Activated T-cell treated with anti-CD3 and anti-CD28 coated beads, Interleukin-2, amount 50 U/mL, for 72 hours (primary cell): ENCODE data around the gene WDR48. TPM values are rescaled to one million over a fixed set of nuclear protein-coding genes. Genes with fewer than 3 reads are reported as not detected.
"Not testable (repeated sequence)": the region's sequence is repeated elsewhere in the genome, so short reads cannot be mapped to it uniquely, and the experiment has no call there.

ENCODE experiments used
- ATAC-seq, 2 donors: fragments of 150-1000 bp; cut with Tn5 transposase; replicated peaks in 1 of 2; 2 replicates each; pipeline ENCODE4 v1.10.0; 2021; ENCODE audit warnings: moderate library complexity in 2 of 2, mild to moderate bottlenecking in 1 of 2
- DNase-seq, 2 donors: peaks; one replicate each; pipeline ENCODE4 v3.0.0; 2021 to 2022; ENCODE audit warnings: mixed read lengths in 1 of 2
- H3K27ac Mint-ChIP-seq: one replicate; pipeline ENCODE4 v1.8.0; 2022; ENCODE audit warnings: mild to moderate bottlenecking, moderate library complexity, mixed read lengths
- H3K27me3 Mint-ChIP-seq: one replicate; pipeline ENCODE4 v1.8.0; 2022; ENCODE audit warnings: low read depth, mixed read lengths
- H3K36me3 Mint-ChIP-seq, 2 donors: one replicate each; pipeline ENCODE4 v1.8.0; 2022; ENCODE audit warnings: mixed read lengths in 2 of 2, mild to moderate bottlenecking in 1 of 2; ENCODE audit not compliant: insufficient read depth in 2 of 2
- H3K4me1 Mint-ChIP-seq: one replicate; pipeline ENCODE4 v1.8.0; 2022; ENCODE audit warnings: low read depth, mixed read lengths
- H3K4me3 Mint-ChIP-seq, 2 donors: one replicate each; pipeline ENCODE4 v1.8.0; 2022; ENCODE audit warnings: mild to moderate bottlenecking in 2 of 2, mixed read lengths in 2 of 2, moderate library complexity in 2 of 2
- H3K9me3 Mint-ChIP-seq, 2 donors: one replicate each; pipeline ENCODE4 v1.8.0; 2022; ENCODE audit warnings: mixed read lengths in 2 of 2
- total RNA-seq, 2 donors: library from RNA; stranded (reverse); gene quantifications; one replicate each; pipeline ENCODE4 v1.2.3, GENCODE V29; 2022

Gene WDR48
- total RNA-seq, 2 donors from 2014 or later = 53.3 to 61.0 TPM

- ATAC-seq (no peak), DNase-seq (no peak)
- H3K4me3 Mint-ChIP-seq = no peak overlapping the region
- peaks cover 10% of the 10 kb centered on the region for H3K27me3 Mint-ChIP-seq
- H3K36me3 Mint-ChIP-seq = no peaks in the 10 kb centered on the region
- H3K27ac Mint-ChIP-seq = no peak overlapping the region
- H3K4me1 Mint-ChIP-seq = no peaks in the 10 kb centered on the region
- no peaks in the 10 kb centered on the region for H3K9me3 Mint-ChIP-seq
Observed at GRCh38 chr3:39028546-39028945, 23.3 kb upstream of the WDR48 start.

- no peaks in the 10 kb centered on the region for H3K4me1 Mint-ChIP-seq
- DNase-seq (no peak), ATAC-seq (no peak)
- H3K4me3 Mint-ChIP-seq = no peak overlapping the region
- no peak overlapping the region for H3K27ac Mint-ChIP-seq
- peaks cover 10% of the 10 kb centered on the region for H3K27me3 Mint-ChIP-seq
- peaks cover 2 to 3% of the 10 kb centered on the region in 2 donors for H3K36me3 Mint-ChIP-seq
- H3K9me3 Mint-ChIP-seq = peaks cover 0 to 3% of the 10 kb centered on the region in 2 donors
Observed at GRCh38 chr3:39029556-39029955, 22.3 kb upstream of the WDR48 start.

DNA sequence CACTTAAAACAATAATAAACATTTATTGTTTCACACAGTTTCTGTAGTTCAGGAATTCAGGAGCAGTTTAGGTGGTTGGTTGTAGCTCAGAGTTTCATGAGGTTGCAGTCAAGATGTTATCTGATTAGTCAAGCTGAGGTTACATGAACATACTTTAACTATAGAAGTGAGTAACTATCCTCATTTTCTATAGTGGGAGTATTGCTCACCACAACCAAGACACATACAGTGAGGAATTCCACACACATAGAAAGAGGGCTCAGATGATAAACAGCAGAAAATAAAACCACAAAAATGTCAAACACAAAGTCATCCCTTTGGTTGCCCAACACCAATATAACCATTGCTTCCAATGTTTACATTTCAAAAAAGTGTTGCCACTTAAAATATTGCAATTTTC is 13.7 kb upstream of the WDR48 start:
- peak; percentile 87 to 94 for ATAC-seq
- Mint-ChIP-seq H3K4me3 (peak overlapping the region in 1 of 2 donors; percentile 14), H3K27ac (no peak overlapping the region), H3K36me3 (peaks cover 11 to 12% of the 10 kb centered on the region in 2 donors), H3K4me1 (peaks cover 15% of the 10 kb centered on the region), H3K27me3 (peaks cover 16% of the 10 kb centered on the region), H3K9me3 (peaks cover 7 to 11% of the 10 kb centered on the region in 2 donors)
- no peak for DNase-seq

DNA sequence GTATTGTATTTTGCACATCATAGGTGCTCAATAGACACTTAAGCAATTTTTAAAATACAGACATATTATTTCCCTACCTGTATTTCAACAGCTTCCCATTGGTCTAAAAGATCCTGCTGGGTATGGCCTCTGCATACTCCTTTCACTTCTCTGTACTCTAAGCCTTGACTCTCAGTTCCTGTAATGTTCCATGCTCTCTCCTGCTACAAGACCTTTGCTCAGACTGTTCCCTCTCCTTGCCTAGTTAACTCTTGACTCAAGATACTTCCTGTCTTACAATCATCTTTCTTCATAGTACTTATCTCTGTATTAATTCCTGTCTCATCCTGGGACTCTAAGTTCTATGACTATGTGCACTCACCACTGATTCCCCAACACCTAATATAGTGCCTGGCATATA is 1.8 kb upstream of the WDR48 start:
- peaks cover 43% of the 10 kb centered on the region for H3K4me1 Mint-ChIP-seq
- ATAC-seq (no peak), DNase-seq (no peak)
- H3K4me3 Mint-ChIP-seq = no peak overlapping the region
- H3K27me3 Mint-ChIP-seq = no peaks in the 10 kb centered on the region
- peaks cover 4 to 6% of the 10 kb centered on the region in 2 donors for H3K36me3 Mint-ChIP-seq
- H3K27ac Mint-ChIP-seq = no peak overlapping the region
- no peaks in the 10 kb centered on the region for H3K9me3 Mint-ChIP-seq

- ATAC-seq = no peak
- peaks cover 55% of the 10 kb centered on the region for H3K4me1 Mint-ChIP-seq
- H3K27me3 Mint-ChIP-seq = no peaks in the 10 kb centered on the region
- peaks cover 4 to 6% of the 10 kb centered on the region in 2 donors for H3K36me3 Mint-ChIP-seq
- no peaks in the 10 kb centered on the region for H3K9me3 Mint-ChIP-seq
- DNase-seq = no peak
- peak overlapping the region; percentile 77 for H3K27ac Mint-ChIP-seq
- peak overlapping the region; percentile 92 to 93 for H3K4me3 Mint-ChIP-seq
Observed at GRCh38 chr3:39052583-39052982, 767 bp downstream of the WDR48 start.

DNA sequence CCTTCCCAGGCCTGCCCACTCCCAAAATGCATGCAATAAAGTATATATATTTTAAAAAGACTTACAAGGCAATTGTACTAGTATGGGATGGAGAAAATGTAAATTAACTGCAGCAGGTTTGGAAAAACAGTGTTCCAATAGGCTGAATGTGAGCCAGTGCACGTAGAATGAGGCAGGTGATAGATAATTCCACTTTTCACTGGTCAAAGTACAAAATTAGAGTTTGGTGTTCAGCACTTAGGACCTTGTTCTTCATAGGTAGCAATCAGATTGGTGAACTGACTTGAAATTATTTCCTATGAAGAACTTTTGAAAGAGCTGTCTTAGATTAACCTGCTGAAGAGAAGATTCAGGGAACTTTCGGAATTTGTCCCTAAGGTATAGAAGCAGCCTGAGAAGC is 1.9 kb downstream of the WDR48 start:
- no peak for DNase-seq
- peak overlapping the region in 1 of 2 donors; percentile 43 for H3K4me3 Mint-ChIP-seq
- no peak overlapping the region for H3K27ac Mint-ChIP-seq
- peaks cover 6% of the 10 kb centered on the region in 2 donors for H3K36me3 Mint-ChIP-seq
- no peaks in the 10 kb centered on the region for H3K27me3 Mint-ChIP-seq
- no peaks in the 10 kb centered on the region for H3K9me3 Mint-ChIP-seq
- H3K4me1 Mint-ChIP-seq = peaks cover 55% of the 10 kb centered on the region
- ATAC-seq = no peak

DNA sequence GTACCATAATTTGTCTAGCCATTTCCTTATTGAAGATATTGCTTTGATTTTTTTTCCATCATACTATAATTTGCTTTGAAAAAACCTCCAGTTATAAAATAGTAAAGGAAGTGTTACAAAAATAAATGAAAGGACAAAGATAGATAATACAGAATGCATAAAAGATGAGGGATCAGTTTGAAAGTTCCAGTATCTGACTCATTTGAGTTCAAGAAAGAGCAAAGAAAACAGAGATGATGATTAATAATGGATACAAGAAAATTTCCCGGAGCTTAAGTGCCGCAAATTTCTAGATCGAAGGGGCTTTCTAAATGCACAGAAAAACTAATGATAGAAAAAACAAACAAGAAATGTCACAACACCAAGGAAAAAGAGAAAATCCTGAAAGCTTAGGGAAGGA is 4.3 kb downstream of the WDR48 start:
- peaks cover 42% of the 10 kb centered on the region for H3K4me1 Mint-ChIP-seq
- H3K27me3 Mint-ChIP-seq = no peaks in the 10 kb centered on the region
- H3K4me3 Mint-ChIP-seq = peak overlapping the region; percentile 20 to 82
- H3K36me3 Mint-ChIP-seq = peaks cover 6 to 8% of the 10 kb centered on the region in 2 donors
- H3K27ac Mint-ChIP-seq = peak overlapping the region; percentile 91
- H3K9me3 Mint-ChIP-seq = no peaks in the 10 kb centered on the region
- ATAC-seq (no peak), DNase-seq (no peak)

- not testable (repeated sequence) for H3K27ac Mint-ChIP-seq, H3K36me3 Mint-ChIP-seq, H3K27me3 Mint-ChIP-seq, ATAC-seq, H3K9me3 Mint-ChIP-seq, DNase-seq, H3K4me3 Mint-ChIP-seq
- H3K4me1 Mint-ChIP-seq = peaks cover 20% of the 10 kb centered on the region
Observed at GRCh38 chr3:39061228-39061627, 9.4 kb downstream of the WDR48 start.

DNA sequence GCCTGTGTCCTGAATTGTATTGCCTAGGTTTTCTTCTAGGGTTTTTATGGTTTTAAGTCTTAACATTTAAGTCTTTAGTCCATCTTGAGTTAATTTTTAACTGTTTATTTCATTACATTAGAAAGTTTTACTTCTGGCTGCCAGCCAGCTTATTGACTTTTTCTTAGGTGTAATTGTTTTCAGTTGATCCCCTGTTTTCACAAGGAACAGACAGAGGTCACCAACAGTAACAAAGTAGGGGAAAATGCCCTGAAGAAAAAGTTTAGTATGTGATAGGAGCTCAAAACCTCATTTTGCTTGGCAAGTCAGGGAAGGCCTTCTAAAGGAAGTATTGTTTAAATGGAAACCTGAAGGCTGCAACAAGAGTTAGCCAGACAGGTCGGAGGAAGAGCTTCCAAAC is 10.4 kb downstream of the WDR48 start:
- ATAC-seq = no peak
- H3K4me1 Mint-ChIP-seq = peaks cover 16% of the 10 kb centered on the region
- peak overlapping the region; percentile 40 for H3K27ac Mint-ChIP-seq

DNA sequence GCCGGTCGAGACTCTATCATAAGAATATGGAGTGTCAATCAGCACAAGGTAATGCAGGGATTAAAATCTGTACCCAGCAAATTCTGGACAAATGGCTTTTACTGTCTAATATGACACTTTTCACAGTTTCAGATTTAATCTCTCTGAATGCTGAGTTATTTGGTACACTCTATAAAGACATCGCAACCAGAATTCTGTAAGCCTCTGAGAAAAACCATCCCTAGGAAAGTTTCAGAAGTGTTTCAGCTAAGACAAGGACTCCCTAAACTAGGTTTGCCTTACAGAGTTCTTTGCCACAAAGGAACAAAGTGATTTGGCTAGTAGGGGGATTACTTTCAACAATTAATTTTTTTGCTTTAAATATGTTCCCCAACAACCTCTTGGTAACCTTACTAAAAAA is 11.3 kb downstream of the WDR48 start:
- DNase-seq (no peak), ATAC-seq (peak; percentile 40 to 75)
- Mint-ChIP-seq H3K4me1 (peaks cover 16% of the 10 kb centered on the region), H3K36me3 (peaks cover 3 to 8% of the 10 kb centered on the region in 2 donors), H3K27me3 (no peaks in the 10 kb centered on the region), H3K4me3 (peak overlapping the region in 1 of 2 donors; percentile 8), H3K27ac (no peak overlapping the region), H3K9me3 (no peaks in the 10 kb centered on the region)

More for the DNA sequence above, 10.4 kb downstream of the WDR48 start:
- DNase-seq = no peak
- no peaks in the 10 kb centered on the region for H3K27me3 Mint-ChIP-seq
- no peaks in the 10 kb centered on the region for H3K9me3 Mint-ChIP-seq
- H3K36me3 Mint-ChIP-seq = peaks cover 5 to 8% of the 10 kb centered on the region in 2 donors
- H3K4me3 Mint-ChIP-seq = peak overlapping the region in 1 of 2 donors; percentile 2

DNA sequence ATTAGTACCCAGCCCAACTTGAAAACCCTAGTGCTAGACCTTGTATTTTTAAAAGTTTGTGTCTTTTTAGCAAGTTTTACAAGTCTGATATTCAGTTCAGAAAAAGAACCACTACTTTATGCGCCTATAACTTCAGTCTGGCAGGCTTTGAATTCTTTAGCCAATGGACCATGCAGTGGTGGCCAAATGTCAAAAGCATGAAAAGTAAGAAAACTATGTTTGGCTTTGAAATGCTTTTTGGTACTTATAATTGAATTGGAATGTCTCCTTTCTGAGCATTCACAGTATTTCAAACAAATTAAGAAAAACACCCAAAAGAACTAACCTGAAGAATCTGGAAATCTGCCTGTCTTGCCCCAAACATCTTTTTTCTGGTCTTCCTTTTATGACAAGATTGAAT is 12.8 kb downstream of the WDR48 start:
- no peak for DNase-seq
- H3K27me3 Mint-ChIP-seq = no peaks in the 10 kb centered on the region
- peak overlapping the region; percentile 41 for H3K27ac Mint-ChIP-seq
- no peak overlapping the region for H3K4me3 Mint-ChIP-seq
- peaks cover 16% of the 10 kb centered on the region for H3K4me1 Mint-ChIP-seq
- ATAC-seq = no peak
- peaks cover 2 to 8% of the 10 kb centered on the region in 2 donors for H3K36me3 Mint-ChIP-seq
- H3K9me3 Mint-ChIP-seq = no peaks in the 10 kb centered on the region

GRCh38 chr3:39065197-39065596 is 13.4 kb downstream of the WDR48 start:
- Mint-ChIP-seq H3K27me3 (no peaks in the 10 kb centered on the region), H3K4me3 (no peak overlapping the region), H3K4me1 (peaks cover 16% of the 10 kb centered on the region), H3K36me3 (peaks cover 2 to 11% of the 10 kb centered on the region in 2 donors), H3K27ac (no peak overlapping the region), H3K9me3 (no peaks in the 10 kb centered on the region)
- ATAC-seq (peak; percentile 71 to 89), DNase-seq (peak in 1 of 2 donors; percentile 14)

GRCh38 chr3:39067286-39067685 is 15.5 kb downstream of the WDR48 start:
- no peaks in the 10 kb centered on the region for H3K27me3 Mint-ChIP-seq
- DNase-seq (no peak), ATAC-seq (no peak)
- H3K36me3 Mint-ChIP-seq = peaks cover 1 to 15% of the 10 kb centered on the region in 2 donors
- no peak overlapping the region for H3K27ac Mint-ChIP-seq
- no peaks in the 10 kb centered on the region for H3K9me3 Mint-ChIP-seq
- H3K4me1 Mint-ChIP-seq = peaks cover 12% of the 10 kb centered on the region
- no peak overlapping the region for H3K4me3 Mint-ChIP-seq

DNA sequence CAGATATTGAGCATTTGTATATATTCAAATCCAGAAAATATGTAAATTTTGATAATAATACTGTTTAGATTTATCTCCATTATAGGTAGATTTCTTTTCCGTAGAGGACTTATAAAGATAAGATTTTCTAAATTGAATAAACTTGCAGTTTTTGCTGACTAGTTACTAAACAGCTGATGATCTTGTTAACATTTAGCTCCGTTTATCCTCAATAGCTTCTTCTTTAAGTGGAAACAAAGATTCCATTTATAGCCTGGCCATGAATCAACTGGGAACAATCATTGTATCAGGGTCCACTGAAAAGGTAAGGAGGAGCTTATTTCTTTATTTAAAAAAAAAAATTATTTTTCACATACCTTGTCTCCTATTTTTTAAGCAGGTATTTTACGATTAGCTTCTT is 16.7 kb downstream of the WDR48 start:
- no peak for ATAC-seq
- no peak for DNase-seq
- Mint-ChIP-seq H3K4me1 (peaks cover 8% of the 10 kb centered on the region), H3K4me3 (no peak overlapping the region), H3K27me3 (no peaks in the 10 kb centered on the region), H3K27ac (no peak overlapping the region), H3K36me3 (peaks cover 1 to 14% of the 10 kb centered on the region in 2 donors), H3K9me3 (no peaks in the 10 kb centered on the region)
